NCI-H2196 treated with DMSO at 0.1 percent for 48 hours (cell line): ENCODE measurements around the gene LTO1.

ENCODE experiments used
- DNase-seq: peaks from one replicate; lab custom pipeline; 2025; ENCODE audit not compliant: unreplicated experiment; lab: John Stamatoyannopoulos, UW

LTO1 gene, protein sequence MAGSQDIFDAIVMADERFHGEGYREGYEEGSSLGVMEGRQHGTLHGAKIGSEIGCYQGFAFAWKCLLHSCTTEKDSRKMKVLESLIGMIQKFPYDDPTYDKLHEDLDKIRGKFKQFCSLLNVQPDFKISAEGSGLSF

DNA sequence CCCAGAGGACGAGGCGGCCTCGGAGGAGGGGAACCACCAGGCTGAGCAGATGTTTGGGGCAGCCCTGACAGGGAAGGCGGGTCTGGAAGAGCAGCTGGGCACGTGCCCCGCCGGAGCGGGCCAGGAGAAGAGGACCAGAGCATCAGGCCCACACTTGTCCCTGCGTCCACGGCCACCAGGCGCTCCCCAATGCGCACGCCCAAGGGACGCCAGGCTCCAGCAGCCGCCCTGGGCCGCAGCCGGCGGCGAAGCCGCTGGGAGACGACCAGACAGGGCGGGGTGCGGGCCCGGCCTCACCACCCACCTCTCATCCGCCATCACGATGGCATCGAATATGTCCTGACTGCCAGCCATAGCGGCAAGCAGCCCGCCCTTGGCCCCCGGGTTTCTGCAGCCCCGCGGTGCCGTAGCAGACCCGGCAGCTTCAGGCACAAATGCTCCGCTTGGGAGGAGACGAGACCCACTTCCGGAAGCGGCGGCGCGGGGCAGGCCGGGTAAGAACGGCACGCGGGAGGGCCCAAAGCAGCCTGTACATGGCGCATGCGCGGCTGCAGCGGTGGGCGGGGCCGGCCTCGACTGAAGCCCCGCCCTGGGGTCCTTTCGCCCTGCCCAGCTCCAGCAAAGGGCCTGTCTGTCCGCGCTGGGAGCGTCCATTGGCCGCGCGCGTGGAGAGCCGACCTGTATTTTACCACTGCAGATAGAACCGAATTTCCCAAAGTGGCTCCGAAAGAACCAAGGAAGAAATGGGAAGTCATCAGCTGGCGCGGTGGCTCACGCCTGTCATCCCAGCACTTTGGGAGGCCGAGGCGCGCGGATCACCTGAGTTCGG lies at the start of gene LTO1:
Gene LTO1, minus strand, starts transcription at position 468 of the 829 bp plus-strand sequence. Its CDS starts 114 bp downstream, at position 354.
- peak; percentile 90 for DNase-seq

DNA sequence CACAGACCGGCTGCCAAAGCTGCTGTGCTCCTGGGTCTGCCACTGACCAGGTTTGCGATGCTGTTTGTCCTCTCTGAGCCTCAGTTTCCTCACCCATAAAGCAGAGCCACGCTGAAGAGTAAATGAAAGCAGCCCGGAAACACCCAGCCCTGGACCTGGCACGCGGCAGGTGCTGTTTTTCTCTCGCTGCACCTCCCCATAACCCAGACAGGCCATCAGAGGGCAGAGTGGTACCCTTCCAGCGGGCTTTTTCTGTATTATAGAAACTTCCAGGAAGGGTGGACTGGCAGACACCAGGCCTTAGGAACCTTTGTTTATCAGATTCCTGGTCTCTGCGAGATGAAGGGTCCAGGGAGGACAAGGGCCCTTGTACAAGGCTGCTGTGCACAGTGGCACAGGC lies 46.6 kb upstream of the LTO1 start:
- DNase-seq = peak; percentile 4

DNA sequence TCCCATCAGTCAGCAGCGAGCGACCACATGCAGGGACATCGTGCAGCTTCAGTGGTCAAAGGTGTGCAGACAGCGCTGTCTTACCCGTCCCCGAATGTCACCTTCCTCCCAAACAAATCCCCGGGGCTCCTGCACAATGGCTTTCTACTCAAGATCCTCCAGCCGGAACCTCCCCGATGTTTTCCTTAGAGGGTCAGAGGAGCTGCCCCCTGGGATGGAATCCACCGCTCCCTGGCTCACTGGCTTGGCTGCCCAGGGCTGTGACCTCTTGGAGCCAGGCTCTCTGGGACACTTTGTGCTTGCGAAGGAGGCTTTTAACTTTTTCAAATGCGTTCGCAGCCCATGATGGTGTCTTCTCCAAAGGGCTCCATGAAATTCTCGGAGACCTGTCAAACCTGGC lies 46.0 kb upstream of the LTO1 start:
- no peak for DNase-seq

DNA sequence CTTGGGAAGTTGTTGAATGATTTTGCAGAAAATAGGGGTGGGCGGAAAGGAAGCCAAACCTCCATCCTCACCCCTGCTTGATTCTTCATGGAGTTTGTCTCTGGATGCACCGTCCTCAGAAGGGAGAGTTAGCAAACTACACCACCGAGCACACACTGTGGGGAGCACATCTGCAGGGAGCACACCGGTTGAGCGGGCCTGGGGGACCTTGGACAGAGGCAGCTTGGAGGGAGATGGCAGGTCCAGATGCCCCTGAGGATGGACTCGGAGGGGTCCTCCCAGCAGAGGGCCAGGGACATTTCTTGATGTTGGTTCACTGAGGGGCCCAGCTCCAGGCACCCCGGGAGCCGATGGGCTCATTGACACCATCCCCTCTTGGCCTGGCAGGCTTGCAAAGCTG lies 43.8 kb upstream of the LTO1 start:
- no peak for DNase-seq

DNA sequence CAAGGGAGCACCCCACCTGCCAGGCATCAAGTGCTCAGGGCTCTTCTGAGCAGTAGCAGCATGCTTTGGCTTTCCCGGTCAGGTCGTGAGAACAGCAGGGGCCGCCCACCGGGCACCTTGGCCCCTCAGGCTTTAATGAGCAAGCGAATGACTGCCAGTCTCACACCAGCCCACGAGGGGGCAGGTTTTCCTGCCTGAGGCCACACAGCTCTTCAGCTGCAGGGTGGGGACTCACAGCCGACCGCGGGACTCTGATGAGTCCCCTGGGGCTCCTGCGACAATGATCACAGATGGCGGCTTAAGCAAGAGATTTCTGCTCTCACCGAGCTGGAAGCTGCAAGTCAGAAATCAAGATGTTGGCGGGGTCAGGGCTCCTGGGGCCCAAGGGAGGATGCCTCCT lies 43.0 kb upstream of the LTO1 start:
- DNase-seq = no peak

DNA sequence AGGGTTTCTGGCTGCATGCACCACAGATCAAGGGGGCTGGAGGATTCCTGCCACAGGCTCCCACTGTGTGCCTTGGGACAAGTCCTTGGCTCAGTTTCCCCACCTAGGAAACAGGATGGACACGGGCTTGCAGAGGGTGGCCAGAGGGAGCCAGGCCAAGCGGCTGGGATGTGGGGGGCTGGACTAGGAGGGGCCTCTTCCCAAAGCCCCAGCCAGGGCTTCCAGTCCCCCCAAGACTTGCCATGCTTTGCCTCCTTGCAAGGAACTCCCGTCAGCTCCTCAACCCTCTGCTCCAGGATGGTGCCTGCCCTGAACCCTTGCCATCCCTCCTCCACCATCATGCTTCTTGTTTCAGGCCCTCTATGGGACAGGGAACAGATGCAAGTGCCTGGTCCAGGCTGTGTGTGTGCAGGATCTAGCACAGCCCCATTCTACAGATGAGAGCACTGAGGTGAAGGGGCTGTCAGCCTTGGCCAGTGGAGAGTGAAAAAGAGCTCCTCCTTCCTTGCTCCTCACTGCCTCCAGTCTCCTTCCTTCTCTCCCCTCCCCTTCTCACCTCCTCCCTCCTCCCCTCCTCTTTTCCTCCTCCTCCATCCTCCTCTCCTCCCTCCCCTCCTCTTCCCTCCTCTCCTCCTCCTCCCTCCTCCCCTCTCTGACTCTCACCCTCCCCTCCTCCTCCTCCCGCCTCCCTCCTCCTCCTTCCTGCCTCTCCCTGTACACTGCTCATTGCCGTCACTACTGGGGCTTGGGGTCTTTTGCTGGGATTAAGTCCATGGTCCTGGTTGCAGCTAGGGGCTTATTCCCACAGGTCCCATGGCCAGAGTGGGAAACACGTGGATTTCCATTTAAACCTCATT lies 42.0 kb upstream of the LTO1 start:
- no peak for DNase-seq

DNA sequence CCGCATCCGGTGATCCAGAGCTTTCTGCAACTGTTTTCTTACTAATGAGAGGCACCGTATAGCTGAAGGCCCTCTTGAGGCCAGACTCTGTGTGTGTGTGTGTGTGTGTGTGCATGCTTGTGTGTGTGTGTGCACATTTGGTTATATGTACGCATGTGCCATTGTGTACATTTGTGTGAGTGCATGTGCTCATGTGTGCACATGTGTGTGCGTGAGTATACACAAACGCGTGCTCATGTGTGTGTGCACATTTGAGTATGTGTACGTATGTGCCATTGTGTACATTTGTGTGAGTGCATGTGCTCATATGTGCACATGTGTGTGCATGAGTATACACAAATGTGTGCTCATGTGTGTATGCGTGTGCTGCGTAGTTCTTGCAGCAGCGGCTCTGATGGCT lies 40.9 kb upstream of the LTO1 start:
- DNase-seq = no peak

DNA sequence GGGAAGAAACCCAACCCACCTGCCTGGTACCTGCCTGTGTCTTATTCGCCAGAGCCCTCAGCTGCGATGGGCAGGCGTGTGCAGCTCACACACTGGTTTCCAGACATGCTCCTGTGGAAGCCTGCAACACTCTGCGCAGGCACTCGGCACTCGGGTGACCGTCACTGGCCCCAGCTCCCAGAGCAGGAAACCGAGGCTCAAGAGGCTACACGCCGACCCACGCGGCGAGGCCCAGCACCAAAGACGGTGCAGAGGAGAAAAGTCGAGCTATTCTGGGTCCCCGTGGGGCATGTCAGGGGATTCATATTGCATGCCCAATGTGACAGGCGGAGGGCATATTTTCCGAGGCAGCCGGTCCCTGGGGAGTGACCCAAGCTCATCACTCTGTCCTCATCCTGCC lies 40.3 kb upstream of the LTO1 start:
- no peak for DNase-seq

DNA sequence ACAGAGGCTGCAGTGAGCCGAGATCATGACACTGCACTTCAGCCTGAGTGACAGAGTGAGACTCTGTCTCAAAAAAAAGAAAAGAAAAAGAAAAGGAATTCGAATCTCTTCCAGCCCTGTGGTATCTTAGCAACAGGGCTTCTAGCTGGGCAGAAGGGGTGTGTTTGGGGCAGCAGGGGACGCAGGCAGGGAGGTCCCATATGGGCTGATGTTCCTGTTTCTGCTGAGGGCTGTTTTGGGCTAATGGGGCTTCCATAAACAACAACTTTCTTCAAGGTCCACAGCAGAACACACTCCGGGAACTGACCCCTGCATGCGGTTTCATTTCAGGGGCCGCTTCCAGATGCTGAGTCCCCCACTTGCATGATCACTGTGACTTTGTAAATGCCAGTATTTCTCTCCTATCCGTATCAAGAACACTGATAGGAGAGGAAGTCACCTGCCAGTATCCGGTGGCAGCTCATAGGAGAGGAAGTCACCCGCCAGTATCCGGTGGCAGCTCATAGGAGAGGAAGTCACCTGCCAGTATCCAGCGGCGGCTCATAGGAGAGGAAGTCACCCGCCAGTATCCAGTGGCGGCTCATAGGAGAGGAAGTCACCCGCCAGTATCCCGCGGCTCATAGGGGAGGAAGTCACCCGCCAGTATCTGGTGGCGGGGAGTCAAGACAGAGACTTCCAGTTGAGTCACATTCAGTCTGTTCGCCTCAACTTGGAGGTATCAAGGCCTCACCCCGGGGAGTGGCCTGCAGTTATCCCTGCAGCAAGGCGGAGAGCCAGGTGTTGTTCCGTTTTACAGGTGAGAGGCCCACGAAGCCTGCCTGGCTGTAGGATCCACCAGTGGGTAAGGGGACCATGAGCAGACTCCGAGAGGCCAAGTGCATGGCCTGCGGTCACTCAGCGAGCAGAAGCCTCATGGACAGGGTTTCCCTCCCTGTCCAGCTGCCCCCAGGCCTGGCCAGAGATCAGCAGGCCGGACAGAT lies 37.0 kb upstream of the LTO1 start:
- DNase-seq = no peak

DNA sequence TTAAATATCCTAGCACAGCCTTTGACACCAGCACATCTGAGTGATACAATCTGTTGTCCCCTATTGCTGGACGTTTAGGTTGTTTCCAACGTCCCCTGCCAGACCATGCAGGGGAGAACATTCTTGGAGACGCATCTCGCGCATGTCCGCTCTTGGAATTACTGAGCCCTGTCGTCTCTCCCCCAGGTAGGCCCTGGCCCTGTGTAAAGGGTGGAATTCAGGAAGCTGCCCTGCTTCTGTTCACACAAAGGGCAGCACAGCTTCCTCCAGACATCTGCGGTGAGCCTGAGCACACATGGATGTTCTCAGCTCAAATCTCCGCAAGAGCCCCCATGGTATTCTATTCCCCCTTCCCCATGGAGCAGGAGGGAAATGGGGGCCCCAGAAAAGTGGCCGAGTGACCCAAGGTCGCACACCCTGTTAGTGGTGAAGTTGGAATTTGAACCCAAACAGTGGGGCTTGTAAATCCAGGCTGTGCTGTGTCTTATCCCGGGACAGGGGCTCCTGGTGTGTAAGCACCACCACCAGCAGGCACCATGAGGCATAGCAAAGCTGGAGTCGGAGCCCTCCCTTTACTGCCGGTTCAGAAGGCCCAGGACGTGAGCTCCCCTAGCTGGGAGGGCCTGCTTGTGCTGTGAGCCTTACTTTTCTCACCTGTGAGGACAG lies 33.7 kb upstream of the LTO1 start:
- no peak for DNase-seq

DNA sequence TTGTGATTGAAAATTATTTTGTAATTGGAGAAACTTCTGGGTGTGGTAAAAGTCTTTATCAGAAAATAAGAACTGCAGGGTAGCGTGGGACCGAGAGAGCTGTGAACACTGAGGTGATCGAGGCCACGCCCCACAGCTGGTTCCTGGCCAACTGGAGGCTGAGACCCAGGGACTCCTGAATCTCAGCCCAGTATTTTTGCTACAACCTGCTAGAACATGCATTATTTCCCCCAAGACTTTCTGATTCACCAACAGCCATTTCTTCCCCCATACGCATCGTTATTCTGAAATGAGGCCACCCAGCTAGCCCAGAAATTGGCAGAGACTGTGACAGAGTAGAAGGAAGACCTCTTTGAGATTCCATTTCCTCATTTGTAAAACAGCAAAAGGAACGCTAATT lies 32.0 kb upstream of the LTO1 start:
- DNase-seq = no peak

DNA sequence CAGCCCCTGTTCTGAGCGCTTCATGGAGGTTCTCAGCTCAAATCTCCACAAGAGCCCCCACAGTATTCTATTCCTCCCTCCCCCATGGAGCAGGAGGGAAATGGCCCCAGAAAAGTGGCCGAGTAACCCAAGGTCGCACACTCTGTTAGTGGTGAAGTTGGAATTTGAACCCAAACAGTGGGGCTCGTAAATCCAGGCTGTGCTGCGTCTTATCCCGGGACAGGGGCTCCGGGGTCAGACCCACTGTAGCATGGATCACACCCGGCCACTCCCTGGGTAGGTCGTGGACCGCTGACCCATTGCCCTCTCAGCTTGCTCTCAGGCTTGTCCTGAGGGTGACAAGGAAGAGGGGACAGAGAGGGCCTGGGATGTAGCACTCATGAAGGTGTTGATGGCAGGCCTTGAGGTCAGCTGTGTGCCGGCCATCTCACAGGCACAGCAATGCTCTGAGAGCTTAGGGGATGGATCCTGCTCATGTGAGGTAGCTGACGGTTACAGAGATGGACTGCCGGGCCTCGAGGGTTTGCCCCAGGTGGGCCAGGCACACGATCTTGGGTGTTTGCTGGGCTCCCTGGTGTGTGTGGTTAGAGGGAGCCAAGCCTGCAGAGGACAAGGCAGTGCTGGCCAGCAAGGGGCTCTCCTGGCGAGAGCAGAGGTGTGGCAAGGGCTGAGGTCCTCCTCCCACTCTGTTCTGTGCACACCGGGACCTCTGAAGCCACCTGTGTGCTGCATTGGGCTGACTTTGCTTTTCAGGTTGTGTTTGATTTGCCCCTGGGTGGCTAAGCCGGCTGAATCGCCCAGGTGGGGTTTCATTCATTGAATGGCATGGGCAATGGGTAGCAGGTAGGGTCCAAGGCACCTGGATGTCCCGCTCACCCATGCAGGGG lies 31.0 kb upstream of the LTO1 start:
- DNase-seq = no peak

DNA sequence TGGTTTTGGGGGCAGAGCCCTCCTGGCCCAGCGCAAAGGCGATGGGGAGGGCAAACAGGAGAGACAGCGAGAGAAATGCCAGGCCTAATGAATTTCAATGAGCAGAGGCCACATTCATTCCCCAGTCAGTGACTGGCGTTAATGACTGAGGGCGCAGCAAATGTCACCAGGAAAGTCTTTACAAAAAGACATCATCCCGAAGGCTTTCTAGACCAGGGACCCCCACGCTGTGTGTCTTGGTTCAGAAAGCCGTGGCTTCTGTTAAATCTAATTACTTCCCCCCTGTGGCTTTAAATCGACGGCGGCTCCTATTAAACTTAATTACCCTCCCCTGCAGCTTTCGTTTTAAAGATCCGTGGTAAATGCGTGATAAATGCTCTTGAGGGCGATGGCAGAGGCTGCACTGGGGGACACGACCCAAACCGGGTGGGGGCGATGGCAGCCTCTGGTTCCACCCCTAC lies 30.2 kb upstream of the LTO1 start:
- no peak for DNase-seq

DNA sequence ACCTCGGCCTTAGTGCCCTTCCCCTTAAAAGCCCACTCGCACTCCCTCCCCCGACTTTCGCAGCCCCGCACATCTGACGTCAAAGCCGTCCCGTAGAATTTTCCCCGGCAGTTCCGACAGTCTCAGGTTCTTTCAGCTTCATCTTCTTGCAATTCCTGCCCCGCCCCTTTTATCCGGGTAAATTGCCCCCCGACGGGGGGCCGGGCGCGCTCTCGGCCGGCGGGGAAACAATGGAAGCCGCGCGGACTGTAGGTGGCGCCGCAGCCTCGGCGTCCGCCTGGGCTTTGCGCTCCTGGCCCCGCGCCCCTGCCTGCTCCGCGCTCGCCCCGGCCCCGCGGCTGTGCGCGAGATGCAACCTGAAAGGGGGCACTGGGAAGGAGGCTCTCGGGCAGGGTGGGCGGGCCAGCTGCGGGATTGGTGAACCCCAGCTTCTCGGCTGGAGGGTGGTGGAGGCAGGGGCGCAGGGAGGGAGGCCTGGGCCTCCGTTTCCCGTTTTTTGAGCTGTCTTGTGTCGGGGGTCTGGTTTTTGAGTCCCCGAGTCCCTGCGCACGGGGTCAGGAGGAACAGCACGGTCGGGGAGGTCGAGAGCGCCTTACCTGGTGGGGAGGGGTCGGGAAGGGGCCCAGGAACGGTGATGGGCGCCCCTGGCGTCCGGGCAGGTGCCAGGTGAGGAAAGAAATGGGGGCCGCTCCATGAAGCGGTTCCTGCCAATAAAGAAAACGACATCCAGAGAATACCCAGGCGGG lies 29.5 kb upstream of the LTO1 start:
- DNase-seq = peak; percentile 47

DNA sequence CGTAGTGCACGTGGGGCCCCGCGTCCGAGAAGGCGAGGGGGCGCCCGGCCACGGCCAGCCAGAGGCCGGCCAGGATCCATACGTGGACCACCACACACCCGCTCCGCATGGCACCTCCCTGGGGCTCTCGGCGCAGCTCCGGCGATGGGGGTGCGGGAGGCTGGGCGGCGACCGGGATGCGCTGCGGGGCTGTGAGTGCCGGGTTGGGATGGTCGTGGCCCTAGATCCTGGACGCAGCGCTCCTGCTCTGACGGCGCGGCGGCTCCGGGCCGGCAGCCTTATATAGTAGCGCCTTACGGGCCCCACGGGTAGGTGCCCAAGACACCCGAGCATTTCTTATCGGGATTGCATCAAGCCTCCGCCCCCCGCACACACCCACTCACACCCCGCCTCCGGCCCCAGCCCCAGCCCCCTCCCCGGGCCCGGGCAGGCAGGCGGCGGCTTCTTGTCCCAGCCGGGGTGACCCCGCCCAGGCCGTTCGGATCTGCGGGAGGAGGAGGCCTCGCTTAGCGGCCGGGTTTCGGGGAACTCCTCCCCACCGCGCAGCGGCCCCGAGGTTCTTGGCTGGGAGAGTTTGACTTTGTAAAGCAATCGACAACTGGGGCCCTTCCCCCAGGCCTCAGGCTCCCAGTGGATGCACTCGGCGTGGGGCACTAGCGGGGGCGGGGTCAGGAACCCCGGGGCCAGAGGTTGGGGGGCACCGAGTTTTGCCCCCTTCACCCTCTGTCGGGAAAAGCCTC lies 28.8 kb upstream of the LTO1 start, which contains the start of gene FGF19:
Gene FGF19, minus strand, starts transcription at position 255 of the 740 bp plus-strand sequence. Its CDS starts 146 bp downstream, at position 109.
- DNase-seq = no peak

DNA sequence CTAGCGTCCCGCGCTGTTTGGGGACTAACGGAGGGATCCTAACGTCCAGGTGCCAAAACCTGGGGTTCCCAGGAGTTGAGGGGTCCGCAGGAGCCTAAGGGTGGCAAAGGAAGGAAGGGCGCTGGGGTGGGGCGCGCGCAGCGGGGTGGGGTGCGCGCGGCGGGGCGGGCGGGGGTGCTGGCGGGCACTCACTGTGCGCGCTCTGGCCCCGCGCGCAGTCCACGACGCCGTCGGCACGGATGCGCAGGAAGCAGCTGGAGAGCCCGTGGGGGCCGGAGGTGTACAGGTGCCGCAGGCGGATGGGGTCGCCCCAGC lies 28.3 kb upstream of the LTO1 start:
- DNase-seq = no peak

DNA sequence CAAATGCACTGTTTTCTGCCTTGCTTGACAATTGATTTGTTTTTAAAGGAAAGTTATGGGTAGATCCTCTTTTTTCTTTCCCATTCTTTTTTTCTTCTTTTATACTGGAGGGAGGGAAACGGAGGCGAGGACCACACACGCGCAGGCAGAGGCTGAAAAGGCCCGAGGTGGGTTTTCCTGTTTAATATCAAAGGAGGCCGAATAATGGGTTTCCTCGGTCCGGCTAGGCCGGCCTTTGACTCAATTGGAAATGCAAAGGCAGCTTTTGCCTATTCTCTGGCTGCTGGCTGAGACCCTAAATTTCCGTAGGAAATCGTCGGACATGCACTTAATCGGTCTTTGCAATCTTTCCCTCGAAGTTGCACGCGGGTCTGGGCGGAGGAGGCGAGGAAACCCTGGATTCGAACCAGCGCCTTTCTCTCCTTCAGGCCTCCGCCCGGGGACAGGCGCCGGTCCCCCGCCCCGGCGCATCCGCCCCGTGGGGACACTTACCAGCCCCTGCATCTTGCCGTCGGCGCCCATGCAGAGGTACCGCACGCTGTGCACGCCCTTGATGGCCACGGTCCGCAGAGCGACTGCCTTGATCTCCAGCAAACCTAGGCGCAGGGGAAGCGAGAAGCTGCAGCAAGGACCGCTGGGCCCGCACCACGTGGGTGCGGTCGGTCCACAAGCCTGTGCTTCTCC lies 27.8 kb upstream of the LTO1 start:
- no peak for DNase-seq
